Stimulated activated CD4-positive, alpha-beta T cell treated with anti-CD3 and anti-CD28 coated beads, Interleukin-1b, Interleukin-23, amount 100 ng/mL, for 4 hours (primary cell): ENCODE data around the gene ADIPOR1.
"Not testable (repeated sequence)": the region's sequence is repeated elsewhere in the genome, so short reads cannot be mapped to it uniquely, and the experiment has no call there.

Experiments
- DNase-seq, 2 donors: peaks; one replicate each; pipeline ENCODE4 v3.0.0-alpha.2; 2020; ENCODE audit warnings: low read depth in 2 of 2

Gene ADIPOR1

DNA sequence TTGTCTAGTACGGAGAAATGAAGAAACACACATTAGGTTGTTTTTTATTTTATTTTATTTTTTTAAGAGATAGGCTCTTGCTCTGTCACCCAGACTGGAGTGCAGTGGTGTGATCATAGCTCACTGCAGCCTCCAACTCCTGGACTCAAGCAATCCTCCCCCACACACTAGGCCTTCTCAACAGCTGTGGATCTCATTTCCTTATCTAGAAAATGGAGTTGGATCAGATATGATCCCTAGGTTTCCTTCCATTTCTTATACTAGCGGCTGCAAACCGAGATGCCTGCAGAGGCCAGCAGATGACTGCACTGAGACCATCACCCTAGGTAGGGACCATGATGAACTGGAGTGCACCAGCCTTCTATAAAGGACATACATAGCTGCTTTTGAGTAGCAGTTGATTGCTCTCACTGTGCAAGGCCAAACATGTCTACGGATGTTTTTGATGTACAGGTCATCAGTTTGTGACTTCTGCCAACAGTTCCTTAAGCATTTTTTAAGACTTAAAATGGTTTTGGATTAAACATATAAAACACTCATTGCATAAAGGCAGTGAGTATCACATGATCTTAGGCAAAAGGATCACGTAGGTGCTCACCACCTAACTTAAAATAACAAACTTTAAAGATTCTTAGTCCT, 19.7 kb downstream of the ADIPOR1 start:
- DNase-seq, result no peak

DNA sequence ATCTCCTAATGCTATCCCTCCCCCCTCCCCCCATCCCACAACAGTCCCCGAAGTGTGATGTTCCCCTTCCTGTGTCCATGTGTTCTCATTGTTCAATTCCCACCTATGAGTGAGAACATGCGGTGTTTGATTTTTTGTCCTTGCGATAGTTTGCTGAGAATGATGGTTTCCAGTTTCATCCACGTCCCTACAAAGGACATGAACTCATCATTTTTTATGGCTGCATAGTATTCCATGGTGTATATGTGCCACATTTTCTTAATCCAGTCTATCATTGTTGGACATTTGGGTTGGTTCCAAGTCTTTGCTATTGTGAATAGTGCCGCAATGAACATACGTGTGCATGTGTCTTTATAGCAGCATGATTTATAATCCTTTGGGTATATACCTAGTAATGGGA, 21.7 kb downstream of the ADIPOR1 start:
- DNase-seq, result not testable (repeated sequence)

- no peak for DNase-seq
Observed at GRCh38 chr1:202935844-202936243, 22.3 kb downstream of the ADIPOR1 start.

GRCh38 chr1:202934755-202935154, 23.4 kb downstream of the ADIPOR1 start:
- DNase-seq, result no peak

DNA sequence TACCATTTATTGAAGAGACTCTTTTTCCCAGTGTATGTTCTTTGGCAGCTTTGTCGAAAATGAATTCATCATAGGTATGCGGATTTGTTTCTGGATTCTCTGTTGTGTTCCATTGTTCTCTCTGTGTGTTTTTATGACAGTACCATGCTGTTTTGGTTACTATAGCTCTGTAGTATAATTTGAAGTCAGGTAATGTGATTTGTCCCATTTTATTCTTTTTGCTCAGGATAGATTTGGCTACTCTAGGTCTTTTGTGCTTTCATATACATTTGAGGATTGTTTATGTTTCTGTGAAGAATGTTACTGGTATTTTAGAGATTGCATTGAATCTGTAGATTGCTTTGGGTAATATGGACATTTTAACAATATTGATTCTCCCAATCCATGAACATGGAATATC, 25.6 kb downstream of the ADIPOR1 start:
- DNase-seq, result no peak

GRCh38 chr1:202926581-202927491, 31.3 kb downstream of the ADIPOR1 start, which contains the start of gene KLHL12:
TSS of gene KLHL12 (minus strand) at chr1:202927234. CDS start at chr1:202925162, 2,072 bp downstream.
- peak; percentile 91 to 92 for DNase-seq

DNA sequence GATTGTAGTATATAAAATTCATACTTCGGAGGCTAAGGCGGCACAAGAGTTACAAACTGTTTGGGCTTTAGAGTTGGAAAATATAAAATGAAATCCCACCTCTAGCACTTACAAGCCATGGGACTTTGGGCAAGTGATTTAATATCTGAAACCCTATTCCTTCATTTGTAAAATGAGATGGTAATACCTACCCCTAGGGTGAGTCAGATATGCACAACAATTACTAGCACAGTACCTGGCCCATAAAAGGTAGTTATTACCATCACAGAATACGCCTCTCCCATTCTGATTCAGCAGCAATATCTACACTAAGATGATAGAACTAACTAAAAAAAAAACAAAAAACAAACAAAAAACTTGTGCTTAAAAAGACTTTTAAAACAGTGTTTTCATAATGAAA, 34.6 kb downstream of the ADIPOR1 start:
- DNase-seq, result no peak

- DNase-seq, result no peak
Observed at GRCh38 chr1:202919615-202920014, 38.5 kb downstream of the ADIPOR1 start.

DNA sequence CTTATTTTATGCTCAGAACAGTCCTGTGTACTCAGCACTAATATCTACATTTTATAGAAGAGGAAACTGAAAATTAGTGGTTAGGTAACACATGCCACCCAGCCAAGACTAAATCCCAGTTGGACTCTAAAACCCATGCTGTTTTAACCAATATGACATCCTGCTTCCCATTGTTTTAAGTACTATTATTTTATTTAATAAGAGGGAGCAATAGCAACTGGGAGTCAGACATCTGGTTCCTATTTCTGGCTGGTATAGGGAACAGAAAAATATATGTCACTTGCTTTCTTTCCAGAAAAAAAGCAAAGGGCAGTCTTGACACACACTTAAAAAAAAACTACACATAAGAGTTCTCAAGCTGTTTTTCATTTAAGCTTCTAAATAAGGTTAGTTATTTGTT, 43.0 kb downstream of the ADIPOR1 start:
- no peak for DNase-seq

- not testable (repeated sequence) for DNase-seq
Observed at GRCh38 chr1:202912476-202912875, 45.6 kb downstream of the ADIPOR1 start.

- no peak for DNase-seq
Observed at GRCh38 chr1:202909494-202909893, 48.6 kb downstream of the ADIPOR1 start.

GRCh38 chr1:202908998-202909397, 49.1 kb downstream of the ADIPOR1 start:
- DNase-seq, result no peak

GRCh38 chr1:202905331-202905730, 52.8 kb downstream of the ADIPOR1 start:
- DNase-seq, result no peak

- not testable (repeated sequence) for DNase-seq
Observed at GRCh38 chr1:202903808-202904207, 54.3 kb downstream of the ADIPOR1 start.

GRCh38 chr1:202901555-202901954, 56.6 kb downstream of the ADIPOR1 start:
- no peak for DNase-seq

DNA sequence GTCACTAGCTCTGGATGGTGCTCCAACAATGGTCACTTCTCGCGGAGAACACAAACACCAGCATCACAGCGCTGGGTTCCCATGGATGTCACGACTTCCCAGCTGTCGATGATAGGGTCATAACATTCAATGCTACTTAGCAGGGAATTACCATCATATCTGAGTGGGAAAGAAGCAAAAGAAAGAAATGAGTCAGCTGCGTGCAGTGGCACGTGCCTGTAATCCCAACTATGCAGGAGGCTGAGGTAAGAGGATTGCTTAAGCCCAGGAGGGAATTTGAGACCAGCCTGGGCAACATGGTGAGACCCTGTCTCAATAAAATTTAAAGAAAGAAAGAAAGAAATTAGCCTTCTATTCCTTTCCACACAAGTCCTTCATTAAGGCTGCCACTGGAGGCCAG, 65.6 kb downstream of the ADIPOR1 start:
- no peak for DNase-seq
